Body of pancreas (tissue), 4 donors: ENCODE data around the gene PPP1R13B. TPM values are rescaled to one million over a fixed set of nuclear protein-coding genes. Genes with fewer than 3 reads are reported as not detected.
A peak's percentile ranks its signal among the peaks of the same experiment; 100 is the strongest.

ENCODE experiments used
- ATAC-seq: fragments of 150-250 bp; one replicate; pipeline ENCODE4 v1.9.1; 2016
- DNase-seq, 4 donors: peaks; one replicate each; pipeline ENCODE4 v3.0.0-alpha.2; 2019
- H3K27ac ChIP-seq, 4 donors: fragments of 200-600 bp; sonication (generic); 1 replicate in 3 of 4; 2 replicates in 1 of 4; pipeline versions ENCODE4 v1.5.1 to v1.6.1; 2016 to 2019; ENCODE audit warnings: mild to moderate bottlenecking in 1 of 4, mixed read lengths in 1 of 4, moderate library complexity in 1 of 4
- H3K27me3 ChIP-seq, 2 donors: fragments of 200-600 bp; sonication (generic); one replicate each; pipeline ENCODE4 v1.6.0; 2016; ENCODE audit warnings: mild to moderate bottlenecking in 1 of 2
- H3K36me3 ChIP-seq, 2 donors: fragments of 200-600 bp; sonication (generic); replicated peaks in 1 of 2; 2 replicates each; pipeline ENCODE4 v1.5.1; 2016; ENCODE audit warnings: low read depth in 2 of 2; ENCODE audit not compliant: insufficient read depth in 1 of 2
- H3K4me1 ChIP-seq: fragments of 200-600 bp; sonication (generic); one replicate; pipeline ENCODE4 v1.6.0; 2016
- H3K4me3 ChIP-seq, 2 donors: fragments of 200-600 bp; sonication (generic); 1 replicate in 1 of 2; 2 replicates in 1 of 2; pipeline ENCODE4 v1.5.1; 2016 to 2019
- H3K9me3 ChIP-seq, 3 donors: fragments of 200-600 bp; sonication (generic); 1 replicate in 2 of 3; 2 replicates in 1 of 3; pipeline ENCODE4 v1.5.1; 2016
- POLR2A ChIP-seq, 3 donors: fragments of 450-650 bp; IDR thresholded peaks; one replicate each; pipeline ENCODE4 v1.6.1; 2016; ENCODE audit warnings: antibody characterized with exemption in 3 of 3, mild to moderate bottlenecking in 2 of 3
- WGBS, 2 donors: methylation state at CpG; one replicate each; pipeline ENCODE4 v1.1.5; 2017; 5-methylcytosine and 5-hydroxymethylcytosine counted together
- intact Hi-C: fragments of 100-400 bp; cut with DNase I; formaldehyde crosslinking; loops from one replicate; pipeline ENCODE4 v1.15.1; 2023
- total RNA-seq, 2 donors: library from RNA; depleted of rRNA; stranded (reverse); fragments of >200 nt; gene quantifications; one replicate each; pipeline ENCODE4 v1.1.0, GENCODE V29; 2016
- TF ChIP-seq, protein P1 (sequence below), 7 experiments: fragments of 450-650 bp in 4 of 7; fragments of 200-600 bp in 3 of 7; sonication (generic) in 3 of 7; IDR thresholded peaks; one replicate each; pipeline ENCODE4 v1.5.1; 2016 to 2019; ENCODE audit warnings: antibody characterized with exemption in 7 of 7

PPP1R13B gene, protein sequence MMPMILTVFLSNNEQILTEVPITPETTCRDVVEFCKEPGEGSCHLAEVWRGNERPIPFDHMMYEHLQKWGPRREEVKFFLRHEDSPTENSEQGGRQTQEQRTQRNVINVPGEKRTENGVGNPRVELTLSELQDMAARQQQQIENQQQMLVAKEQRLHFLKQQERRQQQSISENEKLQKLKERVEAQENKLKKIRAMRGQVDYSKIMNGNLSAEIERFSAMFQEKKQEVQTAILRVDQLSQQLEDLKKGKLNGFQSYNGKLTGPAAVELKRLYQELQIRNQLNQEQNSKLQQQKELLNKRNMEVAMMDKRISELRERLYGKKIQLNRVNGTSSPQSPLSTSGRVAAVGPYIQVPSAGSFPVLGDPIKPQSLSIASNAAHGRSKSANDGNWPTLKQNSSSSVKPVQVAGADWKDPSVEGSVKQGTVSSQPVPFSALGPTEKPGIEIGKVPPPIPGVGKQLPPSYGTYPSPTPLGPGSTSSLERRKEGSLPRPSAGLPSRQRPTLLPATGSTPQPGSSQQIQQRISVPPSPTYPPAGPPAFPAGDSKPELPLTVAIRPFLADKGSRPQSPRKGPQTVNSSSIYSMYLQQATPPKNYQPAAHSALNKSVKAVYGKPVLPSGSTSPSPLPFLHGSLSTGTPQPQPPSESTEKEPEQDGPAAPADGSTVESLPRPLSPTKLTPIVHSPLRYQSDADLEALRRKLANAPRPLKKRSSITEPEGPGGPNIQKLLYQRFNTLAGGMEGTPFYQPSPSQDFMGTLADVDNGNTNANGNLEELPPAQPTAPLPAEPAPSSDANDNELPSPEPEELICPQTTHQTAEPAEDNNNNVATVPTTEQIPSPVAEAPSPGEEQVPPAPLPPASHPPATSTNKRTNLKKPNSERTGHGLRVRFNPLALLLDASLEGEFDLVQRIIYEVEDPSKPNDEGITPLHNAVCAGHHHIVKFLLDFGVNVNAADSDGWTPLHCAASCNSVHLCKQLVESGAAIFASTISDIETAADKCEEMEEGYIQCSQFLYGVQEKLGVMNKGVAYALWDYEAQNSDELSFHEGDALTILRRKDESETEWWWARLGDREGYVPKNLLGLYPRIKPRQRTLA
- 10 to 100 TPM; 12.5 to 36.3 TPM for total RNA-seq

DNA sequence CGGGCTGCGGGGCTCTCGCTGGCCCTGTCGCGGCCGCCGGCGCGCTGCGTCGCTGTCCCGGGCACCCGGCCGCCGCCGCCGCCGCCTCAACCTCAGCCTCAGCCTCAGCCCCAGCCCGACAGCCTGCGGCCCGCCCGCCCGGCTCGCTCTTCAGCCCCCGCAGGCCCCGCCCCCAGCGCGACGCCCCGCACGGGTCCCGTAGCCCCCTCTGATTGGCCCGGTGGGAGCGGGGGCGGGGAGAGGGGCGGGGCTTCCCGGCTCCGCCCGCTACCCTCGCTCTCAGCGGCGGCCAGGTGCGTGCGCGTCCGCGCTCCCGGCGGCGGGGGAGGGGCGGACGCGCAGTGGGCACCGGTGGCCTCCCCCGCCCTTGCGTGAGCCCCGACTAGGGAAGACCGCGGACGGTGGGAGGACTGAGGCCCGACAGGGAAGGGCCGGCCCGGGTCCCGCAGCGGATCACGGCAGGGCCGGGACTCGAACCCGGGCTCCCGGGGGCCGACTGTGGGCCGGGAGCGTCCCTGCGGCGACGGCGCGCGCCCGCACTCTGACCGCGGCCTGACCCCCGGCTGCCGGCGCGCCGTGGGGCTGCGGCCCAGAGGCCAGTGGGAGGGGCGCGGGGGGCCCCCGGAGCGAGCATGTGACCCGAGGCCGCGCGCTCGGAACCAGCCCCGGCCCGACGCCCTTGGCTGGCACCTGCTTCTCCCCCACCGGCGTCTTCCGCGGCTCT is at the start of gene PPP1R13B:
TSS of gene PPP1R13B (minus strand) at position 125 of the 724 bp plus-strand sequence. CDS start 268 bp downstream, outside the sequence.
- Histone ChIP-seq H3K4me3 (peak within 1 kb of the TSS; percentile 42 to 70), H3K27ac (peak within 1 kb of the TSS; percentile 72 to 90 (median 88)), H3K27me3 (no peaks in the 10 kb centered on the region), H3K4me1 (peaks cover 34% of the 10 kb centered on the region), H3K9me3 (no peaks in the 10 kb centered on the region), H3K36me3 (no peaks in the 10 kb centered on the region)
- TF ChIP-seq, protein P1, sequence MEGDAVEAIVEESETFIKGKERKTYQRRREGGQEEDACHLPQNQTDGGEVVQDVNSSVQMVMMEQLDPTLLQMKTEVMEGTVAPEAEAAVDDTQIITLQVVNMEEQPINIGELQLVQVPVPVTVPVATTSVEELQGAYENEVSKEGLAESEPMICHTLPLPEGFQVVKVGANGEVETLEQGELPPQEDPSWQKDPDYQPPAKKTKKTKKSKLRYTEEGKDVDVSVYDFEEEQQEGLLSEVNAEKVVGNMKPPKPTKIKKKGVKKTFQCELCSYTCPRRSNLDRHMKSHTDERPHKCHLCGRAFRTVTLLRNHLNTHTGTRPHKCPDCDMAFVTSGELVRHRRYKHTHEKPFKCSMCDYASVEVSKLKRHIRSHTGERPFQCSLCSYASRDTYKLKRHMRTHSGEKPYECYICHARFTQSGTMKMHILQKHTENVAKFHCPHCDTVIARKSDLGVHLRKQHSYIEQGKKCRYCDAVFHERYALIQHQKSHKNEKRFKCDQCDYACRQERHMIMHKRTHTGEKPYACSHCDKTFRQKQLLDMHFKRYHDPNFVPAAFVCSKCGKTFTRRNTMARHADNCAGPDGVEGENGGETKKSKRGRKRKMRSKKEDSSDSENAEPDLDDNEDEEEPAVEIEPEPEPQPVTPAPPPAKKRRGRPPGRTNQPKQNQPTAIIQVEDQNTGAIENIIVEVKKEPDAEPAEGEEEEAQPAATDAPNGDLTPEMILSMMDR (IDR thresholded peaks at IDR 0.05): peak in 2 of 7 experiments; percentile 11 to 14
- TF ChIP-seq POLR2A (IDR thresholded peaks at IDR 0.05): peak; percentile 51 to 71 (median 61)
- ATAC-seq (peak; percentile 94), DNase-seq (peak; percentile 95 to 96 (median 96))
- intact Hi-C loops: no loop called here
- WGBS, 2 donors: 0 to 1% methylated on average over 16 to 83 of the region's 104 CpGs

DNA sequence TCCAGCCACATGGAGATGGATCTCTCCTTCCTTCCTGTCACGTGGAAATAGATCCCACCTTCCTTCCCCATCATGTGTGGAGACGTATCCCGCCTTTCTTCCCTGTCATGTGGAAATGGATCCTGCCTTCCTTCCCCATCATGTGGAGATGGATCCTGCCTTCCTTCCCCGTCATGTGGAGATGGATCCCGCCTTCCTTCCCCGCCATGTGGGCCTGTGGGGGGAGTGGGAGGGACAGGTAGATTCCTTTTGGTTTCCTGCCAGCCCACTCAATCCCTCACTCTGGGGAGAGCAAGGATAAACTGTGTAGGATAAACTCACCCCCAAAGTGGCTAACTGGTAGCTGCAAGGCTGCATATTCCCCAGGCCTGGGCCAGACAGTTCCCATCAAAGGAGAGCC is 49.2 kb upstream of the PPP1R13B start:
- ATAC-seq: no peak
- Histone ChIP-seq H3K9me3 (no peaks in the 10 kb centered on the region), H3K36me3 (no peaks in the 10 kb centered on the region), H3K27ac (peak overlapping the region; percentile 18 to 63 (median 62)), H3K4me1 (peaks cover 72% of the 10 kb centered on the region), H3K4me3 (no peak overlapping the region), H3K27me3 (no peaks in the 10 kb centered on the region)
- 64 to 66% methylated on average over 6 of the region's 6 CpGs for whole genome bisulfite sequencing, 2 donors
- DNase-seq: no peak
- intact Hi-C loops: no loop called here
- TF ChIP-seq, protein P1 (IDR thresholded peaks at IDR 0.05): no peak
- no peak for TF ChIP-seq POLR2A (IDR thresholded peaks at IDR 0.05)

DNA sequence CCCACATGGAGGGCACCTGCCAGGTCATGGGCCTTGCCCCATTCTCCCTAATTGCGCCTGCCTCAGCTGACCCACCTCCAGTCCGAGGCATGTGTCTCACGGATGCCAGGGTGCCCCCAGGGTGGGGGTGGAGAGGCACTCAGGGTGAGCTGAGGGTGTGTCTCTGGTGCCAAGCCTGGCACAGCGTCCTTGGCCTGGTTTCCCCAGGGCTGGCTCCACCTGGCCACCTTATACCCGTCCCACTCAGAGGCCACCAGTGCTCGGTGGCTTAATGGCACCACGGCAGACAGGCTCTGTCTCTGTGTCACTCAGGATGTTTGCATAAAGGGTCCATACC is 47.3 kb upstream of the PPP1R13B start:
- ATAC-seq: no peak
- intact Hi-C loops: no loop called here
- Histone ChIP-seq H3K36me3 (no peaks in the 10 kb centered on the region), H3K27me3 (no peaks in the 10 kb centered on the region), H3K4me3 (no peak overlapping the region), H3K27ac (peak overlapping the region; percentile 13 to 71 (median 48)), H3K4me1 (peaks cover 85% of the 10 kb centered on the region), H3K9me3 (no peaks in the 10 kb centered on the region)
- peak in 1 of 4 donors; percentile 34 for DNase-seq
- WGBS, 2 donors: 34 to 51% methylated on average over 4 to 7 of the region's 7 CpGs
- TF ChIP-seq, protein P1 (IDR thresholded peaks at IDR 0.05): no peak
- TF ChIP-seq POLR2A (IDR thresholded peaks at IDR 0.05): no peak

- intact Hi-C loops: no loop called here
- DNase-seq (no peak), ATAC-seq (no peak)
- H3K4me3 ChIP-seq: no peak overlapping the region
- H3K9me3 ChIP-seq: no peaks in the 10 kb centered on the region
- peaks cover 90% of the 10 kb centered on the region for H3K4me1 ChIP-seq
- TF ChIP-seq POLR2A (IDR thresholded peaks at IDR 0.05): no peak
- TF ChIP-seq, protein P1 (IDR thresholded peaks at IDR 0.05): no peak
- H3K36me3 ChIP-seq: no peaks in the 10 kb centered on the region
- peak overlapping the region; percentile 13 to 71 (median 48) for H3K27ac ChIP-seq
- no peaks in the 10 kb centered on the region for H3K27me3 ChIP-seq
- WGBS, 2 donors: 56 to 60% methylated on average over 3 to 26 of the region's 26 CpGs
Observed at GRCh38 chr14:103894034-103894722, 46.8 kb upstream of the PPP1R13B start.
